Mucosa of gallbladder (tissue), 1 donor: ENCODE results near the gene IGFL2. TPM values are rescaled to one million over a fixed set of nuclear protein-coding genes. Genes with fewer than 3 reads are reported as not detected.

Source experiments
- DNase-seq: peaks from one replicate; pipeline ENCODE4 v3.0.0-alpha.2; 2020; ENCODE audit warnings: low spot score
- total RNA-seq: library from RNA; stranded (reverse); gene quantifications from one replicate; pipeline ENCODE4 v1.2.1, GENCODE V29; 2021
- donor health status: DM: no; HTN: no; CAD: no.

The IGFL2 gene
- total RNA-seq, 1 donor from 2014 or later = not detected

DNA sequence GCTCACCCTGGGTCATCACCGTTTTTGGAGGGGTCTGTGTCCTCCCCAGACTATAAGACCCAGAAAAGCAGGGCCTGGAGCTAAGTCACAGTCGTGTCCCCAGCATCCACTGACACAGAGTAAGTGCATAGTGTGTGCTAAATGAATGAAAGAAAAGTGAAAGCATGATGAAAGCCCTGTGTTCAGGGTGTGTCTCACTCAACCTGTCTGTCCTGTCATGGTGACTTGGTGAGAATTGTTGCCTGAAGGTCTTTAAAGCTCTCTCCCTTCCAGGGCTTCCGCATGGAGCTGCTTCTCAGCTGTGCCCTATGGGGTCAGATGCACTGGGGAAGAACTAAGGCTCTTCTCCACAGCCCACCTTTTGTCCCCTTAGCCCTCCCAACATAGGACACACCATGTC is 61.0 kb downstream of the IGFL2 start:
- DNase-seq = no peak

DNA sequence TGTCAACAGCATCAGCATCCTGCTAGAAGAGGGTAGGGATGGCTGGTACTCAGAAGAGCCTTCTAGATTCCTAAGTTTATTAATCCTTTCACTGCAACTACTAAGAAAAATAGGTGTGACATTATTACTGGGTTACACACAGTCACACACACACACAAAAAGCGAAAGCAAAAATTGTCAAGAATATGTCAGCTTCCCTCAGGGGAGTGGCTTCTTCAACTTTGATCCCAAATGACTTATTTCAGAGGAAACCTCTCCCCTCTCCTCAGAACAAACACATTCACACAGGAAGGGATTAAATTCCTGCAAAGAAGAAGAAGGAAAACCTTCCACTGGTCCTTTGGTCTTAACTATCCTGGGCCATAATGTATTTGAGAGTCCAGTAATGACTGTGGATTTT is 61.4 kb downstream of the IGFL2 start:
- no peak for DNase-seq

DNA sequence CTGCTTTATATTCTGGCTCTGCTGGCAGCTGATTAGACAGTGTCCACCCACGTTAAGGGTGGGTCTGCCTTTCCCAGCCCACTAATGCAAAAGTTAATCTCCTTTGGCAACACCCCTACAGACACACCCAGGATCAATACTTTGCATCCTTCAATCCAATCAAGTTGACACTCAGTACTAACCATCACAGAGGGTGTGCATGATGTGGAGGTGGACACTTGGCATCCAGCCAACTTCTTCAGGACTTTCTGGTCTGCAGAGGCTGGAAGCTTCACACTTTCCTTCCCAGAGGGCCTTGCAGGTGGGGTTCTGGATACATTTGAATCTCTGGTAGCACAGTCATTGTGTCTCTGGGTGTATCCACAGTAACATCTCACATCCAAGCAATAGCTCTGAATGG is 62.6 kb downstream of the IGFL2 start:
- peak; percentile 31 for DNase-seq

Other genes with a start within 250 kb of the IGFL2 start
- 13.0 TPM for gene MYPOP, start 245.6 kb upstream of the IGFL2 start, total RNA-seq
- gene NANOS2, start 233.5 kb upstream of the IGFL2 start, total RNA-seq = not detected
- 3.1 TPM for gene NOVA2, start 174.4 kb upstream of the IGFL2 start, total RNA-seq
- gene CCDC61, start 152.8 kb upstream of the IGFL2 start, total RNA-seq = 24.1 TPM
- gene PGLYRP1, start 125.2 kb upstream of the IGFL2 start, total RNA-seq = not detected
- not detected for gene IGFL4, start 107.2 kb upstream of the IGFL2 start, total RNA-seq
- not detected for gene IGFL3, start 23.6 kb upstream of the IGFL2 start, total RNA-seq
- not detected for gene IGFL1, start 81.5 kb downstream of the IGFL2 start, total RNA-seq
- 52.0 TPM for gene HIF3A, start 148.8 kb downstream of the IGFL2 start, total RNA-seq
- 66.2 TPM for gene PPP5C, start 198.8 kb downstream of the IGFL2 start, total RNA-seq